PC-3 (cell line): ENCODE measurements around the gene SUSD4.

ENCODE experiments used
- CTCF ChIP-seq: fragments of 300-600 bp; sonication (generic); conservative IDR thresholded peaks from 2 replicates; pipeline ENCODE4 v1.5.1; 2017; ENCODE audit warnings: antibody characterized with exemption, low read depth, mild to moderate bottlenecking, low read length
- EZH2 ChIP-seq: fragments of 300-600 bp; sonication (generic); IDR thresholded peaks from one replicate; pipeline ENCODE4 v1.6.1; 2017; ENCODE audit warnings: antibody characterized with exemption, mild to moderate bottlenecking, low read length; ENCODE audit not compliant: unreplicated experiment
- EZH2phosphoT487 ChIP-seq: fragments of 300-600 bp; sonication (generic); IDR thresholded peaks from 2 replicates; pipeline ENCODE4 v1.6.1; 2018; ENCODE audit warnings: mild to moderate bottlenecking, antibody characterized with exemption, low read length, borderline replicate concordance

- TF ChIP-seq CTCF = no peak
- no peak for TF ChIP-seq EZH2
- TF ChIP-seq EZH2phosphoT487 = no peak
Measured at GRCh38 chr1:223229756-223230155, 134.2 kb downstream of the SUSD4 start.
